GM03348 (cell line): ENCODE results near the gene SLC38A10.

ENCODE experiments used
- DNase-seq: peaks from one replicate; pipeline ENCODE4 v3.0.0; 2012; ENCODE audit warnings: low spot score

SLC38A10 gene

GRCh38 chr17:81276781-81277180, 18.3 kb downstream of the SLC38A10 start:
- DNase-seq = no peak

- no peak for DNase-seq
These were observed 20.6 kb downstream of the SLC38A10 start for GRCh38 chr17:81274471-81274855.

- no peak for DNase-seq
These were observed 21.2 kb downstream of the SLC38A10 start for GRCh38 chr17:81273698-81274470.

GRCh38 chr17:81272616-81273015, 22.5 kb downstream of the SLC38A10 start:
- DNase-seq = no peak

- no peak for DNase-seq
These were observed 23.9 kb downstream of the SLC38A10 start for GRCh38 chr17:81271226-81271625.

GRCh38 chr17:81270279-81270678, 24.8 kb downstream of the SLC38A10 start:
- no peak for DNase-seq

- no peak for DNase-seq
These were observed 27.6 kb downstream of the SLC38A10 start for GRCh38 chr17:81267390-81268067.

- DNase-seq = no peak
These were observed 29.5 kb downstream of the SLC38A10 start for GRCh38 chr17:81265576-81265975.

- DNase-seq = no peak
These were observed 30.5 kb downstream of the SLC38A10 start for GRCh38 chr17:81264640-81265039.

GRCh38 chr17:81263371-81264181, 31.5 kb downstream of the SLC38A10 start:
- no peak for DNase-seq

GRCh38 chr17:81261582-81262336, 33.3 kb downstream of the SLC38A10 start:
- no peak for DNase-seq

GRCh38 chr17:81261096-81261495, 34.0 kb downstream of the SLC38A10 start:
- DNase-seq = no peak

GRCh38 chr17:81260641-81261040, 34.5 kb downstream of the SLC38A10 start:
- no peak for DNase-seq

- no peak for DNase-seq
These were observed 34.9 kb downstream of the SLC38A10 start for GRCh38 chr17:81260171-81260570.

- DNase-seq = no peak
These were observed 36.0 kb downstream of the SLC38A10 start for GRCh38 chr17:81259058-81259605.

GRCh38 chr17:81258292-81258691, 36.8 kb downstream of the SLC38A10 start:
- no peak for DNase-seq

- DNase-seq = no peak
These were observed 37.6 kb downstream of the SLC38A10 start for GRCh38 chr17:81257533-81257932.

- DNase-seq = peak; percentile 34
These were observed 38.5 kb downstream of the SLC38A10 start for GRCh38 chr17:81256616-81257015.

- peak; percentile 86 for DNase-seq
These were observed 40.0 kb downstream of the SLC38A10 start for GRCh38 chr17:81254955-81255717.

GRCh38 chr17:81253358-81254131, 41.6 kb downstream of the SLC38A10 start:
- peak; percentile 83 for DNase-seq
